CD4-positive, alpha-beta T cell (primary cell): ENCODE measurements around the gene EPS8L2. TPM values are rescaled to one million over a fixed set of nuclear protein-coding genes. Genes with fewer than 3 reads are reported as not detected.
A peak's percentile ranks its signal among the peaks of the same experiment; 100 is the strongest.

Source experiments
- ATAC-seq: fragments of 200-7000 bp; cut with Tn5 transposase; one replicate; pipeline ENCODE4 v1.10.0; 2022; ENCODE audit warnings: mild to moderate bottlenecking; ENCODE audit not compliant: poor library complexity
- CTCF ChIA-PET: fragments of 350-600 bp; sonication (Branson Sonifier 250); formaldehyde crosslinking; loops from one replicate; lab custom pipeline; 2021; ENCODE audit warnings: antibody characterized with exemption, inconsistent platforms; lab: Charles Lee
- POLR2A ChIA-PET: fragments of 350-600 bp; sonication (Branson Sonifier 250); formaldehyde crosslinking; loops from one replicate; lab custom pipeline; 2021; ENCODE audit warnings: antibody characterized with exemption, inconsistent platforms; lab: Charles Lee
- DNase-seq, 14 experiments: peaks; one replicate each; pipeline ENCODE4 v3.0.0-alpha.2; 2013 to 2020; ENCODE audit warnings: mixed read lengths in 2 of 14
- H3K27ac ChIP-seq, 2 donors: one replicate each; pipeline versions ENCODE4 v1.5.1 to v1.7.0; 2013; ENCODE audit warnings: low read length in 2 of 2, low read depth in 1 of 2, mild to moderate bottlenecking in 1 of 2
- H3K27me3 ChIP-seq, 2 experiments: 1 replicate in 1 of 2; 2 replicates in 1 of 2; pipeline versions ENCODE4 v1.6.1 to v1.7.0; 2013; ENCODE audit warnings: low read length in 2 of 2, control low read depth in 1 of 2, mild to moderate bottlenecking in 1 of 2, moderate library complexity in 1 of 2; ENCODE audit not compliant: insufficient read depth in 2 of 2, control insufficient read depth in 1 of 2
- H3K36me3 ChIP-seq: one replicate; pipeline ENCODE4 v1.6.1; 2013; ENCODE audit warnings: low read length, control low read depth; ENCODE audit not compliant: insufficient read depth
- H3K4me1 ChIP-seq: one replicate; pipeline ENCODE4 v1.6.1; 2013; ENCODE audit warnings: low read length, control low read depth; ENCODE audit not compliant: insufficient read depth
- H3K4me3 ChIP-seq: one replicate; pipeline ENCODE4 v1.5.1; 2013; ENCODE audit warnings: mild to moderate bottlenecking, low read length, moderate library complexity
- H3K9me3 ChIP-seq, 2 experiments: 1 replicate in 1 of 2; 2 replicates in 1 of 2; pipeline versions ENCODE4 v1.6.1 to v1.7.0; 2013; ENCODE audit warnings: low read length in 2 of 2, mild to moderate bottlenecking in 2 of 2, control low read depth in 1 of 2, moderate library complexity in 1 of 2; ENCODE audit not compliant: control insufficient read depth in 1 of 2, insufficient read depth in 1 of 2
- H3K27ac Mint-ChIP-seq: one replicate; pipeline ENCODE4 v1.8.0; 2020; ENCODE audit warnings: mixed read lengths
- H3K27me3 Mint-ChIP-seq: one replicate; pipeline ENCODE4 v1.8.0; 2021; ENCODE audit warnings: mixed read lengths
- H3K36me3 Mint-ChIP-seq: one replicate; pipeline ENCODE4 v1.8.0; 2021; ENCODE audit warnings: low read depth, mixed read lengths
- H3K4me1 Mint-ChIP-seq: one replicate; pipeline ENCODE4 v1.8.0; 2021; ENCODE audit warnings: low read depth, mixed read lengths
- H3K4me3 Mint-ChIP-seq: one replicate; pipeline ENCODE4 v1.8.0; 2020; ENCODE audit warnings: mild to moderate bottlenecking, mixed read lengths
- H3K9me3 Mint-ChIP-seq: one replicate; pipeline ENCODE4 v1.8.0; 2020; ENCODE audit warnings: mixed read lengths
- intact Hi-C, 2 experiments: fragments of 100-400 bp; cut with DNase I in 1 of 2; cut with micrococcal nuclease in 1 of 2; formaldehyde crosslinking; loops; one replicate each; pipeline versions ENCODE4 v1.15.1 to v1.9.0; 2023 to 2025; cut with DNase I, micrococcal nuclease
- total RNA-seq, 174 experiments: library from RNA in 2 of 174; stranded (reverse) in 2 of 174; gene quantifications; one replicate each; pipeline ENCODE4 v1.2.3 and lab custom pipeline; 2021 to 2026
- TF ChIP-seq, protein P1 (sequence below): fragments of 200-600 bp; IDR thresholded peaks from one replicate; pipeline ENCODE4 v1.8.0; 2022; ENCODE audit warnings: antibody characterized with exemption, mild to moderate bottlenecking

EPS8L2 gene
- total RNA-seq, 2 experiments from 2014 or later, result 3.5 to 4.0 TPM

GRCh38 chr11:660681-661444 is 45.2 kb upstream of the EPS8L2 start:
- Mint-ChIP-seq H3K36me3 (peaks cover 25% of the 10 kb centered on the region), H3K4me3 (no peak overlapping the region), H3K4me1 (no peaks in the 10 kb centered on the region), H3K27me3 (no peaks in the 10 kb centered on the region), H3K27ac (no peak overlapping the region), H3K9me3 (no peaks in the 10 kb centered on the region)
- Histone ChIP-seq H3K4me1 (no peaks in the 10 kb centered on the region), H3K9me3 (no peaks in the 10 kb centered on the region), H3K36me3 (peaks cover 42% of the 10 kb centered on the region), H3K4me3 (no peak overlapping the region), H3K27me3 (no peaks in the 10 kb centered on the region), H3K27ac (no peak overlapping the region)
- intact Hi-C loops, result loop anchor here in 1 of 2 experiments (1.0 kb wide), 1 partner anchor 104 kb away; no protein-coding TSS in a partner anchor
- TF ChIP-seq, protein P1, sequence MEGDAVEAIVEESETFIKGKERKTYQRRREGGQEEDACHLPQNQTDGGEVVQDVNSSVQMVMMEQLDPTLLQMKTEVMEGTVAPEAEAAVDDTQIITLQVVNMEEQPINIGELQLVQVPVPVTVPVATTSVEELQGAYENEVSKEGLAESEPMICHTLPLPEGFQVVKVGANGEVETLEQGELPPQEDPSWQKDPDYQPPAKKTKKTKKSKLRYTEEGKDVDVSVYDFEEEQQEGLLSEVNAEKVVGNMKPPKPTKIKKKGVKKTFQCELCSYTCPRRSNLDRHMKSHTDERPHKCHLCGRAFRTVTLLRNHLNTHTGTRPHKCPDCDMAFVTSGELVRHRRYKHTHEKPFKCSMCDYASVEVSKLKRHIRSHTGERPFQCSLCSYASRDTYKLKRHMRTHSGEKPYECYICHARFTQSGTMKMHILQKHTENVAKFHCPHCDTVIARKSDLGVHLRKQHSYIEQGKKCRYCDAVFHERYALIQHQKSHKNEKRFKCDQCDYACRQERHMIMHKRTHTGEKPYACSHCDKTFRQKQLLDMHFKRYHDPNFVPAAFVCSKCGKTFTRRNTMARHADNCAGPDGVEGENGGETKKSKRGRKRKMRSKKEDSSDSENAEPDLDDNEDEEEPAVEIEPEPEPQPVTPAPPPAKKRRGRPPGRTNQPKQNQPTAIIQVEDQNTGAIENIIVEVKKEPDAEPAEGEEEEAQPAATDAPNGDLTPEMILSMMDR, result no peak
- DNase-seq (no peak), ATAC-seq (no peak)
- CTCF ChIA-PET, result interaction anchor here (1.7 kb wide), 1 partner anchor 106 kb away, joined by 6 read pairs; no protein-coding TSS in a partner anchor
- POLR2A ChIA-PET, result no interaction called here

DNA sequence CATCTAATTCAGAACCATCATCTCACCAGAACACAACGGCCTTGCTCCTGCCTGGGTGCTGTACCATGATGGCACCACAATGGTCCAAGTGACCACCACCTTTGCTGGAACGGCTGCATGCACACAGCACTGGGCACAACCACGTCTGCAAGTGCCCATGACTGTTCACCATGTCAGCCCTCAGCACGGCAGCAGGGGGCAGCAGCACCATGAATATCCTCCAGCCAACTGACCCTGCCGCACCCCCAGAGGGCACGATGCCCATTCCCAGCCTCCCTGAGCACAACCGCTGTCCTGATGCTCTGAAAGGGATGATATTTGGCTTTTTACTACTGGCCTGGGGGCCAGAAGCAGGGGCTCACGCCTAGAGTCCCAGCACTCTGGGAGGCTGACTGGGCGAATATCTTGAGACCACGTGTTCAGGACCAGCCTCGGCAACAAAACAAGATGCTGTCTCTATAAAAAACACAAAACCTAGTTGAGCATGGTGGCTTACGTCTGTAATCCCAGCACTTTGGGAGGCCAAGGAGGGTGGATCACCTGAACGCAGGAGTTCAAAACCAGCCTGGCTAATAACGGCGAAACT is 43.2 kb upstream of the EPS8L2 start:
- peaks cover 27% of the 10 kb centered on the region for H3K36me3 Mint-ChIP-seq
- Histone ChIP-seq H3K27me3 (no peaks in the 10 kb centered on the region), H3K27ac (no peak overlapping the region), H3K36me3 (peaks cover 31% of the 10 kb centered on the region), H3K4me1 (no peaks in the 10 kb centered on the region), H3K4me3 (no peak overlapping the region), H3K9me3 (no peaks in the 10 kb centered on the region)
- H3K4me3 Mint-ChIP-seq, result no peak overlapping the region
- CTCF ChIA-PET, result interaction anchor here (0.9 to 1.7 kb wide), 2 partner anchors 63 to 108 kb away, joined by 3 to 6 read pairs; no protein-coding TSS in a partner anchor
- TF ChIP-seq, protein P1, result peak; percentile 76
- POLR2A ChIA-PET, result no interaction called here
- ATAC-seq (peak; percentile 66), DNase-seq (peak in 11 of 14 experiments; percentile 17 to 68 (median 32))
- intact Hi-C loops, result loop anchor here (1.0 to 2.0 kb wide), 4 partner anchors 60 to 103 kb away; no protein-coding TSS in a partner anchor
- H3K9me3 Mint-ChIP-seq, result no peaks in the 10 kb centered on the region
- no peaks in the 10 kb centered on the region for H3K27me3 Mint-ChIP-seq
- no peak overlapping the region for H3K27ac Mint-ChIP-seq
- H3K4me1 Mint-ChIP-seq, result no peaks in the 10 kb centered on the region

GRCh38 chr11:665062-665703 is 40.8 kb upstream of the EPS8L2 start:
- no peak overlapping the region for H3K27ac ChIP-seq
- H3K4me3 ChIP-seq, result no peak overlapping the region
- no peak for ATAC-seq
- peaks cover 11% of the 10 kb centered on the region for H3K36me3 ChIP-seq
- intact Hi-C loops, result no loop called here
- H3K4me1 ChIP-seq, result no peaks in the 10 kb centered on the region
- Mint-ChIP-seq H3K9me3 (no peaks in the 10 kb centered on the region), H3K27ac (no peak overlapping the region), H3K27me3 (no peaks in the 10 kb centered on the region), H3K4me1 (no peaks in the 10 kb centered on the region), H3K4me3 (no peak overlapping the region), H3K36me3 (peaks cover 22% of the 10 kb centered on the region)
- ChIA-PET POLR2A (no interaction called here), CTCF (no interaction called here)
- no peaks in the 10 kb centered on the region for H3K27me3 ChIP-seq
- no peak for DNase-seq
- TF ChIP-seq, protein P1, result no peak
- H3K9me3 ChIP-seq, result no peaks in the 10 kb centered on the region
